IPS-15b (cell line): ENCODE measurements around the gene NOX4.
"Not testable (repeated sequence)": the region's sequence is repeated elsewhere in the genome, so short reads cannot be mapped to it uniquely, and the experiment has no call there.

Experiments used
- H3K27me3 ChIP-seq: one replicate; pipeline ENCODE4 v1.6.1; 2013; ENCODE audit warnings: low read length; ENCODE audit not compliant: control insufficient read depth, insufficient read depth
- H3K36me3 ChIP-seq: one replicate; pipeline ENCODE4 v1.6.1; 2013; ENCODE audit warnings: low read length; ENCODE audit not compliant: control insufficient read depth, insufficient read depth
- H3K4me1 ChIP-seq: one replicate; pipeline ENCODE4 v1.6.1; 2013; ENCODE audit warnings: mild to moderate bottlenecking, low read length; ENCODE audit not compliant: control insufficient read depth, insufficient read depth
- H3K4me3 ChIP-seq: one replicate; pipeline ENCODE4 v1.5.1; 2013; ENCODE audit warnings: low read depth, low read length
- H3K9ac ChIP-seq: one replicate; pipeline ENCODE4 v1.6.1; 2013; ENCODE audit warnings: low read depth, mild to moderate bottlenecking, low read length
- H3K9me3 ChIP-seq: one replicate; pipeline ENCODE4 v1.6.1; 2013; ENCODE audit warnings: mild to moderate bottlenecking, low read length; ENCODE audit not compliant: control insufficient read depth, insufficient read depth

The NOX4 gene

DNA sequence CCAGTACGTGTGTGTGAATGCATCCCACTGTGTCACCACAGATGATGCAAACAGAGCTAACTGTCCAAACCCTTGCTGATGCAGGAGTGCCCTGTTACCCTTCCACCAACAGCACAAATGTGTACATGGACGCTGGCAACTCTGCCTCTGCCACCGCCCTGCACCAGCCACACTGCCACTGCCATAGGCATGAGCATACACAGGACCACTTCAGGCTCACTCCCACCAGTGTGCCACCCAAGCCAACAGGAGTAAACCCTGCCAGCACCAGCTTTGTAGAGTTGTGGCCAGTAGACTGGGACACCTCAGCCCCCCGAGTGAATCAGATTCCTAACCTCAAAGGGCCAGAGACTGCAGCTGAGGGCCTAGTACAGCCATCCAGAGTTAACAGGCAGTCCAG, 34.0 kb downstream of the NOX4 start:
- Histone ChIP-seq H3K36me3 (no peaks in the 10 kb centered on the region), H3K4me3 (no peak overlapping the region), H3K9me3 (no peaks in the 10 kb centered on the region), H3K9ac (no peak overlapping the region), H3K4me1 (no peaks in the 10 kb centered on the region), H3K27me3 (no peaks in the 10 kb centered on the region)

- Histone ChIP-seq H3K9me3 (no peaks in the 10 kb centered on the region), H3K9ac (no peak overlapping the region), H3K27me3 (no peaks in the 10 kb centered on the region), H3K4me3 (no peak overlapping the region), H3K36me3 (no peaks in the 10 kb centered on the region), H3K4me1 (no peaks in the 10 kb centered on the region)
Observed at GRCh38 chr11:89456681-89457080, 34.5 kb downstream of the NOX4 start.

- Histone ChIP-seq H3K9me3 (no peaks in the 10 kb centered on the region), H3K4me3 (no peak overlapping the region), H3K9ac (no peak overlapping the region), H3K4me1 (no peaks in the 10 kb centered on the region), H3K36me3 (no peaks in the 10 kb centered on the region), H3K27me3 (no peaks in the 10 kb centered on the region)
Observed at GRCh38 chr11:89452780-89453179, 38.4 kb downstream of the NOX4 start.

GRCh38 chr11:89447845-89448244, 43.3 kb downstream of the NOX4 start:
- no peaks in the 10 kb centered on the region for H3K27me3 ChIP-seq
- no peak overlapping the region for H3K9ac ChIP-seq
- no peaks in the 10 kb centered on the region for H3K4me1 ChIP-seq
- no peaks in the 10 kb centered on the region for H3K9me3 ChIP-seq
- no peak overlapping the region for H3K4me3 ChIP-seq
- H3K36me3 ChIP-seq, result no peaks in the 10 kb centered on the region

GRCh38 chr11:89443361-89444322, 47.5 kb downstream of the NOX4 start:
- H3K27me3 ChIP-seq, result no peaks in the 10 kb centered on the region
- H3K9me3 ChIP-seq, result no peaks in the 10 kb centered on the region
- no peak overlapping the region for H3K9ac ChIP-seq
- no peaks in the 10 kb centered on the region for H3K36me3 ChIP-seq
- H3K4me3 ChIP-seq, result no peak overlapping the region
- H3K4me1 ChIP-seq, result no peaks in the 10 kb centered on the region

- no peak overlapping the region for H3K9ac ChIP-seq
Observed at GRCh38 chr11:89442801-89443200, 48.4 kb downstream of the NOX4 start.

GRCh38 chr11:89441606-89442005, 49.6 kb downstream of the NOX4 start:
- no peak overlapping the region for H3K4me3 ChIP-seq
- H3K4me1 ChIP-seq, result no peaks in the 10 kb centered on the region
- no peaks in the 10 kb centered on the region for H3K36me3 ChIP-seq
- no peaks in the 10 kb centered on the region for H3K9me3 ChIP-seq
- H3K27me3 ChIP-seq, result no peaks in the 10 kb centered on the region
- H3K9ac ChIP-seq, result no peak overlapping the region

More at GRCh38 chr11:89442801-89443200, 48.4 kb downstream of the NOX4 start:
- Histone ChIP-seq H3K36me3 (no peaks in the 10 kb centered on the region), H3K9me3 (no peaks in the 10 kb centered on the region), H3K4me1 (no peaks in the 10 kb centered on the region), H3K27me3 (no peaks in the 10 kb centered on the region), H3K4me3 (no peak overlapping the region)

DNA sequence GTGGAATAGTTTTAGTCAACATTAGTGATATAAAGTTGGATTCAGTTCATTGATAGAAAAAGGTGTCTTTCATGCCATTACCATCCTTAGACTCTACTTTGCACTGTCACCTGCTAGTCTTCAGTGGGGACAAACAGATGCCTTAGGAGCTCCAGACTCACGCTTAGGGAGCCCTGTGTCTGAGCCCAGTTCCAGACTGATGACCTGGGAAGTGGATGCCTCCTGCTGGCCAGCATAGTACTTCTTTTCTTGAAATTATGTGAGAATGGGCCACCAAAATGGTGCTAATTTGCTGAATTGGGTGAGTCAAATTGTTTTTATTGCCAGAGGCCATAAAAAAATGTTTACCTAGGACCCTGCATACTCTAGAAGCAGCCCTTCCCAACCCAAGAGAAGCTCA, 53.9 kb downstream of the NOX4 start:
- Histone ChIP-seq H3K27me3 (no peaks in the 10 kb centered on the region), H3K36me3 (no peaks in the 10 kb centered on the region), H3K4me1 (no peaks in the 10 kb centered on the region), H3K4me3 (no peak overlapping the region), H3K9ac (no peak overlapping the region), H3K9me3 (no peaks in the 10 kb centered on the region)

DNA sequence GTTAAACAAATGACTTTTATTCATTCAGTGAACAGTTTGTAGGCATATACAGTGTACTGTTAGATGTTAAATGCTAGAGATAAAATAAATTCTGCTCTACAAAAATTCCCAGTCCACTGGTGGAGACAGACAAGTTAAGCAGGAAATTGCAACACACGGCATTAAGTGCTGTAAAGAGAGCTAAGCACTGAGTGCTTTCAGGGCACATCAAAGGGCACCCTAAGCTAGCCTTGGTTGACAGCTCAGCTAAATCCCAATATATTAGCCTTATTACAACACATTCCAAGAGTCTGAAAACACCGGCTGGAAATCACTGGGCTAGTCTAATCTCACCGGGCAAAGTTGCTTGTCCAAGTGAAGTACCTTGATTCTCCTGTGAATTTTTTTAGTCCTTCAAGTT, 55.1 kb downstream of the NOX4 start:
- Histone ChIP-seq H3K36me3 (no peaks in the 10 kb centered on the region), H3K4me1 (no peaks in the 10 kb centered on the region), H3K9me3 (no peaks in the 10 kb centered on the region), H3K4me3 (no peak overlapping the region), H3K27me3 (no peaks in the 10 kb centered on the region), H3K9ac (no peak overlapping the region)

DNA sequence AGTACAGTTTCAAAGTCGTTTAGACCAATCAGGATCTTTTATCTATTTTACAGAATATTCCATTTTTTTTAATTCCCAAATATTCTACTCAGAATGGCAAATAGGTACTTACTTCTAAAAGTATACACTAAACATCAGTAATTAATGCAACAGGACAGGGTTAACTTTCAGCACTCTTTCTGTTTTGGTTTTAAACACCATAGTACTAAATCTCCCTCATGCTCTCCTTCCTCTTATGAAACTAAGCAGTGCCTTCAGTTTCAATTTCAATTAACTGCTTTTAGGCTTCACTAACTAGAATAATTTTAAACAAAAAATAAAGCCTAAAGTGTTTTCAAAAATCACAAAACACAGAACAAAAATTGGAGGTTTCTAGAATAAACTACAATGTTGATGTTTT, 57.9 kb downstream of the NOX4 start:
- no peak overlapping the region for H3K9ac ChIP-seq
- no peak overlapping the region for H3K4me3 ChIP-seq
- no peaks in the 10 kb centered on the region for H3K36me3 ChIP-seq
- no peaks in the 10 kb centered on the region for H3K27me3 ChIP-seq
- H3K4me1 ChIP-seq, result no peaks in the 10 kb centered on the region
- H3K9me3 ChIP-seq, result no peaks in the 10 kb centered on the region

GRCh38 chr11:89432182-89432581, 59.0 kb downstream of the NOX4 start:
- H3K4me1 ChIP-seq, H3K4me3 ChIP-seq, H3K36me3 ChIP-seq, H3K27me3 ChIP-seq, H3K9ac ChIP-seq, H3K9me3 ChIP-seq: not testable (repeated sequence)

GRCh38 chr11:89426501-89426900, 64.7 kb downstream of the NOX4 start:
- H3K9me3 ChIP-seq, H3K9ac ChIP-seq, H3K4me3 ChIP-seq: not testable (repeated sequence)

More at GRCh38 chr11:89426501-89426900, 64.7 kb downstream of the NOX4 start:
- H3K36me3 ChIP-seq, H3K4me1 ChIP-seq, H3K27me3 ChIP-seq: not testable (repeated sequence)
